ENCODE measurements around the gene TMEM125. TPM values are rescaled to one million over a fixed set of nuclear protein-coding genes. Genes with fewer than 3 reads are reported as not detected.
A peak's percentile ranks its signal among the peaks of the same experiment; 100 is the strongest.

The TMEM125 gene
- total RNA-seq, 6 donors from 2014 or later: 144 to 302 (median 227) TPM

GRCh38 chr1:43292216-43292615 lies 22.4 kb downstream of the TMEM125 start:
- Histone ChIP-seq H3K4me1 (peaks cover 12 to 46% (median 30%) of the 10 kb centered on the region in 4 donors), H3K36me3 (no peaks in the 10 kb centered on the region), H3K27me3 (no peaks in the 10 kb centered on the region), H3K9me3 (no peaks in the 10 kb centered on the region), H3K27ac (no peak overlapping the region), H3K4me3 (no peak overlapping the region)
- DNase-seq: no peak
- TF ChIP-seq, protein P1, sequence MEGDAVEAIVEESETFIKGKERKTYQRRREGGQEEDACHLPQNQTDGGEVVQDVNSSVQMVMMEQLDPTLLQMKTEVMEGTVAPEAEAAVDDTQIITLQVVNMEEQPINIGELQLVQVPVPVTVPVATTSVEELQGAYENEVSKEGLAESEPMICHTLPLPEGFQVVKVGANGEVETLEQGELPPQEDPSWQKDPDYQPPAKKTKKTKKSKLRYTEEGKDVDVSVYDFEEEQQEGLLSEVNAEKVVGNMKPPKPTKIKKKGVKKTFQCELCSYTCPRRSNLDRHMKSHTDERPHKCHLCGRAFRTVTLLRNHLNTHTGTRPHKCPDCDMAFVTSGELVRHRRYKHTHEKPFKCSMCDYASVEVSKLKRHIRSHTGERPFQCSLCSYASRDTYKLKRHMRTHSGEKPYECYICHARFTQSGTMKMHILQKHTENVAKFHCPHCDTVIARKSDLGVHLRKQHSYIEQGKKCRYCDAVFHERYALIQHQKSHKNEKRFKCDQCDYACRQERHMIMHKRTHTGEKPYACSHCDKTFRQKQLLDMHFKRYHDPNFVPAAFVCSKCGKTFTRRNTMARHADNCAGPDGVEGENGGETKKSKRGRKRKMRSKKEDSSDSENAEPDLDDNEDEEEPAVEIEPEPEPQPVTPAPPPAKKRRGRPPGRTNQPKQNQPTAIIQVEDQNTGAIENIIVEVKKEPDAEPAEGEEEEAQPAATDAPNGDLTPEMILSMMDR (IDR thresholded peaks at IDR 0.05): no peak
- no peak for TF ChIP-seq EP300 (IDR thresholded peaks at IDR 0.05)
- TF ChIP-seq POLR2A (IDR thresholded peaks at IDR 0.05): no peak
- no peak for TF ChIP-seq POLR2AphosphoS5 (IDR thresholded peaks at IDR 0.05)
- ATAC-seq (ENCODE audit: low FRiP score in 2 of 2): no peak
- WGBS, 2 donors: 78 to 93% methylated on average over 7 of the region's 7 CpGs

DNA sequence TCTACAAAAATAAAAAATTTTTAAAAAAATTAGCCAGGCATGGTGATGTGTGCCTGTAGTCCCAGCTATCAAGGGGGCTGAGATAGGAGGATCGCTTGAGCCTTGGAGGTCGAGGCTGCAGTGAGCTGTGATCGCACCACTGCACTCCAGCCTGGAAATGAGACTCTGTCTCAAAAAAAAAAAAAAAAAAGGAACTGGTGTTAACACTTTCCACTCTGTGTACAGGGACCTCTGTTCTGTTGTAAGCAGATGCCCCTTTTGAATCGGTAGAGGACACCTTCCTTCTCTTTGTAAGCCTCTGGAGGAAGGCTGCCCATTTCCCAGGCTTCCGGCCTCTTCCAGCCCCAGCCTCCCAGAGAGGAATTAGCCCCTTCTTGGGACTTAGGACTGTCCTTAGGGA lies 22.9 kb downstream of the TMEM125 start:
- H3K27me3 ChIP-seq: no peaks in the 10 kb centered on the region
- H3K4me1 ChIP-seq: peaks cover 12 to 46% (median 32%) of the 10 kb centered on the region in 4 donors
- no peaks in the 10 kb centered on the region for H3K36me3 ChIP-seq
- H3K27ac ChIP-seq: peak overlapping the region in 2 of 4 donors; percentile 3 to 58
- ATAC-seq (ENCODE audit: low FRiP score in 2 of 2): no peak
- WGBS, 2 donors: 72 to 76% methylated on average over 5 of the region's 5 CpGs
- no peak overlapping the region for H3K4me3 ChIP-seq
- TF ChIP-seq POLR2A (IDR thresholded peaks at IDR 0.05): no peak
- TF ChIP-seq, protein P1 (IDR thresholded peaks at IDR 0.05): no peak
- no peak for TF ChIP-seq EP300 (IDR thresholded peaks at IDR 0.05)
- no peak for TF ChIP-seq POLR2AphosphoS5 (IDR thresholded peaks at IDR 0.05)
- no peaks in the 10 kb centered on the region for H3K9me3 ChIP-seq
- no peak for DNase-seq

DNA sequence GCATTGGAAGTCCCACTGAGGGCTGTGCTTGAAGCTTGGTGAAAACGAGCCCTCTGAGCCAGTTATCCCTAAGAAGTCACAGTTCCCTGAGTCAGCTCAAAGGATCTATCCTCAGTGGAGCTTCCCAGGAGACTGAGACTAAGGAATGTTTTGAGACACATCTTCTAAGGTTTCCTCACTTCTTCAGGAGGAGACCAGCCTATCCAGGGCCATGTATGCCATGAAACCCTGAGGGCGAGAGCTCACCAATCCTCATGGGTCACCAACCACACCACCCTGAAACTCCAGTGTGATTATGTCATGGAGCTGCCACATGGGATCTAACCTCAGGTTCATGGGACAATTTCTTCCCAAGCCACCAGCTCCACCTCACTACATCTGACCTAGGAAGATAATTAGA lies 23.4 kb downstream of the TMEM125 start:
- H3K9me3 ChIP-seq: no peaks in the 10 kb centered on the region
- ATAC-seq (ENCODE audit: low FRiP score in 2 of 2) (no peak), DNase-seq (no peak)
- 90 to 94% methylated on average over 2 of the region's 2 CpGs for WGBS, 2 donors
- no peak overlapping the region for H3K4me3 ChIP-seq
- H3K27ac ChIP-seq: peak overlapping the region in 3 of 4 donors; percentile 3 to 58 (median 54)
- H3K27me3 ChIP-seq: no peaks in the 10 kb centered on the region
- peaks cover 12 to 46% (median 32%) of the 10 kb centered on the region in 4 donors for H3K4me1 ChIP-seq
- H3K36me3 ChIP-seq: no peaks in the 10 kb centered on the region
- TF ChIP-seq POLR2A (IDR thresholded peaks at IDR 0.05) (no peak), POLR2AphosphoS5 (IDR thresholded peaks at IDR 0.05) (no peak), EP300 (IDR thresholded peaks at IDR 0.05) (no peak)
- TF ChIP-seq, protein P1 (IDR thresholded peaks at IDR 0.05): no peak

DNA sequence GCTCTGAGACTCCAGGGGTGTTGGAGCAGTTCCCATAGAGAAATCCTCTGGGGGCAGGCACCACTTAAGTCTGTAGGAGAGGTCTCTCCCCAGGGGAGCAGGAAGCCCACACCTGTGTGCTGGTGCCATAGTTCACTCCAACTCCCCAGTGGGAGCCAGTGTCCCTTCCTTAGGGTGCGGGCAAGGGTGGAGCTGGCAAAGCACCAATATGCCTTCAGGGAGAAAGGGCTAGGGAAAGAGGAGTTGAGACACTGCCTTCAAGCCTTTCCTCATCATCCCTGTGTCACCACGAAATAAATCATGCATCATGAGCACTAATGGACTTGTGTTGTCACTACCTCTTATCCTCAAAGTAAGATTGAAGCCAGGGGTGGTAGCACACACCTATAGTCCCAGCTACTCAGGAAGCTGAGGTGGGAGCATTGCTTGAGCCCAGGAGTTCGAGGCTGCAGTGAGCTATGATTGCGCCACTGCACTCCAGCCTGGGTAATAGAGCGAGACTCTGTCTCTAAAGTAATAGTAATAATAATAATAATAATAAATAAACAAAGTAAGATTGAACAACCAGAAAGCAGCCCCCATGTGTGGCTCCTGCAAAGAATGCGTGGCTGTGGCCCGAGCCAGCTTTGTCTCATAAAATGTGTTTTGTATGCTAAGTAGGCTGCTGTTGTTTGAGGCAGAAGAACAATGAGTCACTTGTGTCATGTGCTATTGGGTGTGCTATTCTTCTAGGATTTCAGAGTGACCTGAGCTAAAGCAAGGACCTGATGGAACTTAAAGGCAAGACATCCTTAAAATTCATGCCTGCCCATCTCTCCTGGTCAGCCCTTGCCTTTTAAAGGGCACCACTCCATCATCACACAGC lies 24.3 kb downstream of the TMEM125 start:
- DNase-seq (no peak), ATAC-seq (ENCODE audit: low FRiP score in 2 of 2) (no peak)
- Histone ChIP-seq H3K9me3 (no peaks in the 10 kb centered on the region), H3K36me3 (no peaks in the 10 kb centered on the region), H3K27ac (peak overlapping the region in 3 of 4 donors; percentile 73 to 80 (median 73)), H3K4me3 (no peak overlapping the region), H3K4me1 (peaks cover 12 to 48% (median 32%) of the 10 kb centered on the region in 4 donors), H3K27me3 (no peaks in the 10 kb centered on the region)
- 86% methylated on average over 6 to 7 of the region's 7 CpGs for WGBS, 2 donors
- no peak for TF ChIP-seq POLR2A (IDR thresholded peaks at IDR 0.05)
- no peak for TF ChIP-seq POLR2AphosphoS5 (IDR thresholded peaks at IDR 0.05)
- TF ChIP-seq EP300 (IDR thresholded peaks at IDR 0.05): no peak
- TF ChIP-seq, protein P1 (IDR thresholded peaks at IDR 0.05): no peak
